SK-N-DZ (cell line): Measurements from ENCODE around the gene VTA1.

Experiments used
- DNase-seq: peaks from one replicate; pipeline ENCODE4 v3.0.0-alpha.2; 2015; ENCODE audit warnings: low spot score

The VTA1 gene

GRCh38 chr6:142265476-142265875 is 118.4 kb downstream of the VTA1 start:
- no peak for DNase-seq

GRCh38 chr6:142266060-142266459 is 119.0 kb downstream of the VTA1 start:
- no peak for DNase-seq

- DNase-seq, result no peak
Measured at GRCh38 chr6:142271476-142271875, 124.4 kb downstream of the VTA1 start.
